Cardiac muscle cell (in vitro differentiated cells and primary cell): ENCODE results near the gene UBE2N. TPM values are rescaled to one million over a fixed set of nuclear protein-coding genes. Genes with fewer than 3 reads are reported as not detected.
"Not testable (repeated sequence)": the region's sequence is repeated elsewhere in the genome, so short reads cannot be mapped to it uniquely, and the experiment has no call there.

Experiments
- DNase-seq, 2 donors: peaks; one replicate each; pipeline versions ENCODE4 v3.0.0 to v3.0.0-alpha.2; 2010 to 2017; ENCODE audit warnings: low read depth in 1 of 2, low spot score in 1 of 2
- H3K27ac ChIP-seq: fragments of 200-600 bp; sonication (generic); 2 replicates; pipeline ENCODE4 v1.5.1; 2016
- H3K27me3 ChIP-seq: fragments of 200-600 bp; sonication (generic); 2 replicates; pipeline ENCODE4 v1.6.0; 2016; ENCODE audit warnings: control low read depth
- H3K36me3 ChIP-seq: fragments of 200-600 bp; sonication (generic); 2 replicates; pipeline ENCODE4 v1.5.1; 2016; ENCODE audit warnings: control low read depth
- H3K4me1 ChIP-seq: fragments of 200-600 bp; sonication (generic); 2 replicates; pipeline ENCODE4 v1.8.1; 2017; ENCODE audit warnings: low read depth, mild to moderate bottlenecking, mixed run types
- H3K4me3 ChIP-seq: fragments of 200-600 bp; sonication (generic); 2 replicates; pipeline ENCODE4 v1.5.1; 2016; ENCODE audit warnings: mild to moderate bottlenecking
- H3K9me3 ChIP-seq: fragments of 200-600 bp; sonication (generic); 2 replicates; pipeline ENCODE4 v1.5.1; 2017; ENCODE audit warnings: low read depth, mild to moderate bottlenecking, control low read depth
- polyA plus RNA-seq: library from polyadenylated mRNA; unstranded; fragments of >200 nt; fragmentation: Nextera tagmentation; extraction: Ambion mirVana; gene quantifications from 2 replicates; pipeline ENCODE4 v1.2.1, GENCODE V29; 2016
- total RNA-seq: library from RNA; depleted of rRNA; stranded (reverse); fragments of >200 nt; gene quantifications from 2 replicates; pipeline ENCODE4 v1.2.3, GENCODE V29; 2016
- TF ChIP-seq, protein P1 (sequence below): IDR thresholded peaks from 2 replicates; pipeline ENCODE4 v1.5.1; 2012; ENCODE audit warnings: low read depth, mild to moderate bottlenecking, low read length

UBE2N gene
- total and polyA plus RNA-seq, 2 experiments from 2014 or later = 17.2 to 168 TPM

DNA sequence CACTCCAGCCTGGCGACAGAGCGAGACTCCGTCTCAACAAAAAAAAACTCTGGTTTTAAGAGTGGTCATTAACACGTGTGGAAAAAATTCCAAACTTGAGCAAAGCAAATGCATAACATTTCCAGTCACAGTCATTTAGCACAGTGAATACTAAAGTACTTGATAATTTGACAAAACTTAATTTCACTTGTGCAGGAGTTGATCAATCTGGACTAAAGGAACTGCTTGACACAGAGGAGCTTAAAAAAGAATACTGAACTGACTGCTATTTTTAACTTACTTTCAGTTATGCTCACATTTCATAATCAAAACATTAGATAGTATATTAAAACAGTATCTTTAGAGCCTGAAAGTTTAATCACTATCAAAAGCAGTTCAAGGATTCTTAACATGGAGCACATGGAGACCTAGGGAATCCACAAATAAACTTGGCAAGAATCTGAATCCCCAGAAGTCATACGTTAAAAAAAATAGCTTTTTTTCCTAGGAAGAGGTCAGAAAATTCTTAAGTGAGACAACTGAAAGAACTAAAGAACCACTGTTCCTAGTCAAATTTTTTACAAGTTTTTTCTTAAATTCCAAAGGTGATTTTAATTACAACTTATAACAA, 7.4 kb downstream of the UBE2N start:
- no peaks in the 10 kb centered on the region for H3K36me3 ChIP-seq
- no peaks in the 10 kb centered on the region for H3K27me3 ChIP-seq
- H3K4me1 ChIP-seq = peaks cover 16% of the 10 kb centered on the region
- H3K4me3 ChIP-seq = no peak overlapping the region
- H3K9me3 ChIP-seq = no peaks in the 10 kb centered on the region
- TF ChIP-seq, protein P1, sequence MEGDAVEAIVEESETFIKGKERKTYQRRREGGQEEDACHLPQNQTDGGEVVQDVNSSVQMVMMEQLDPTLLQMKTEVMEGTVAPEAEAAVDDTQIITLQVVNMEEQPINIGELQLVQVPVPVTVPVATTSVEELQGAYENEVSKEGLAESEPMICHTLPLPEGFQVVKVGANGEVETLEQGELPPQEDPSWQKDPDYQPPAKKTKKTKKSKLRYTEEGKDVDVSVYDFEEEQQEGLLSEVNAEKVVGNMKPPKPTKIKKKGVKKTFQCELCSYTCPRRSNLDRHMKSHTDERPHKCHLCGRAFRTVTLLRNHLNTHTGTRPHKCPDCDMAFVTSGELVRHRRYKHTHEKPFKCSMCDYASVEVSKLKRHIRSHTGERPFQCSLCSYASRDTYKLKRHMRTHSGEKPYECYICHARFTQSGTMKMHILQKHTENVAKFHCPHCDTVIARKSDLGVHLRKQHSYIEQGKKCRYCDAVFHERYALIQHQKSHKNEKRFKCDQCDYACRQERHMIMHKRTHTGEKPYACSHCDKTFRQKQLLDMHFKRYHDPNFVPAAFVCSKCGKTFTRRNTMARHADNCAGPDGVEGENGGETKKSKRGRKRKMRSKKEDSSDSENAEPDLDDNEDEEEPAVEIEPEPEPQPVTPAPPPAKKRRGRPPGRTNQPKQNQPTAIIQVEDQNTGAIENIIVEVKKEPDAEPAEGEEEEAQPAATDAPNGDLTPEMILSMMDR = no peak
- DNase-seq = no peak
- H3K27ac ChIP-seq = peak overlapping the region; percentile 56

GRCh38 chr12:93432031-93432430, 9.7 kb downstream of the UBE2N start:
- not testable (repeated sequence) for DNase-seq, H3K27me3 ChIP-seq, H3K4me3 ChIP-seq, H3K36me3 ChIP-seq, H3K27ac ChIP-seq, H3K9me3 ChIP-seq
- H3K4me1 ChIP-seq = peaks cover 18% of the 10 kb centered on the region

DNA sequence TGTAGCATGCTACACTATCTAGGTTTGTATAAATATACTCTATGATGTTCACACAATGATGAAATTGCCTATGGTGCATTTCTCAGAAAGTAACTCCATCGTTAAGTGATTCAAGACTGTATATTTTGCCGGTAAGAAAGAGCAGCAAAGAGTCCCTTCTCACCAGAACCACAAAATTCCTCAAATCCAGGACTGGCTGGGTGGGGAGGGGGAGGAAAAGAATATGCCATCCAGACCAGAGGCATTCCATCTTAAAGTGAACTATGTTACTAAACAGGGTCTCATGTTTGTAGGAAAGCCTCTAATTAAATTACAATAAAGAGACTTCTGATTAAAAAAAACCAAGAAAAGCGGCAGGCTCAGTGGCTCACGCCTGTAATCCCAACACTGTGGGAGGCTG, 11.5 kb downstream of the UBE2N start:
- Histone ChIP-seq H3K4me3 (no peak overlapping the region), H3K9me3 (no peaks in the 10 kb centered on the region), H3K4me1 (peaks cover 29% of the 10 kb centered on the region), H3K27ac (peak overlapping the region; percentile 58), H3K27me3 (no peaks in the 10 kb centered on the region), H3K36me3 (no peaks in the 10 kb centered on the region)
- DNase-seq = no peak
- TF ChIP-seq, protein P1 = no peak

DNA sequence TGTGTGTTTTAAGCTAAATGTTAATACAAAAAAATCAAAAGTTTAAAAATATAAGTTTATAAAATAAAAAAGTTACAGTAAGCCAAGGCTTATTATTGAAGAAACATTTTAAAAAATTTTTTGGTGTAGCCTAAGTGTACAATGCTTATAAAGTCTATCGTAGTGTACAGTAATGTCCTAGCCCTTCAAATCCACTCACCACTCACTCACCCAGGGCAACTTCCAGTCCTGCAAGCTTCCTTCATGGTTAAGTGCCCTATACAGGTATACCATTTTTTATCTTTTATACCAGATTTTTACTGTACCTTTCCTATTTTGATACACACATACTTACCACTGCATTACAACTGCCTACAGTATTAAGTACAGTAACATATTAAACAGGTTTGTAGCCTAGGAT, 11.9 kb downstream of the UBE2N start:
- Histone ChIP-seq H3K4me1 (peaks cover 32% of the 10 kb centered on the region), H3K9me3 (no peaks in the 10 kb centered on the region), H3K27me3 (no peaks in the 10 kb centered on the region), H3K27ac (peak overlapping the region; percentile 58), H3K36me3 (no peaks in the 10 kb centered on the region), H3K4me3 (no peak overlapping the region)
- DNase-seq = no peak
- TF ChIP-seq, protein P1 = no peak

DNA sequence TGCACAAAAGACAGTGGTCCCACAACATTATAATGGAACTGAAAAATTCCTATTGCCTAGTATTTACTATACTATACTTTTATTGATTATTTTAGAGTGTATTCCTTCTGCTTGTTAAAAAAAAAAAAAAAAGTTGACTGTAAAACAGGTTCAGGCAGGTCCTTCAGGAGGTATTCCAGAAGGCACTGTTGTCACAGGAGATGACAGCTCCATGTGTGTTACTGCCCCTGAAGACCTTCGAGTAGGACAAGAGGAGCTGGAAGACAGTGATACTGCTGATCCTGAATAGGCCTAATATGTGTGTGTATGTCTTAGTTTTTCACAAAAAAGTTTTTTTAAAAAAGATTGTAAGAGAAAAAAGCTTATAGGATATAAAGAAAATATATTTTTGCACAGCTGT, 12.3 kb downstream of the UBE2N start:
- H3K36me3 ChIP-seq = no peaks in the 10 kb centered on the region
- no peak overlapping the region for H3K27ac ChIP-seq
- H3K27me3 ChIP-seq = no peaks in the 10 kb centered on the region
- no peak for DNase-seq
- no peaks in the 10 kb centered on the region for H3K9me3 ChIP-seq
- TF ChIP-seq, protein P1 = no peak
- no peak overlapping the region for H3K4me3 ChIP-seq
- H3K4me1 ChIP-seq = peaks cover 29% of the 10 kb centered on the region

GRCh38 chr12:93427779-93428564, 13.8 kb downstream of the UBE2N start:
- TF ChIP-seq, protein P1 = no peak

More at GRCh38 chr12:93427779-93428564, 13.8 kb downstream of the UBE2N start:
- no peaks in the 10 kb centered on the region for H3K36me3 ChIP-seq
- no peak overlapping the region for H3K4me3 ChIP-seq
- H3K4me1 ChIP-seq = peaks cover 41% of the 10 kb centered on the region
- DNase-seq = peak in 1 of 2 donors; percentile 57
- H3K27me3 ChIP-seq = no peaks in the 10 kb centered on the region
- no peaks in the 10 kb centered on the region for H3K9me3 ChIP-seq
- peak overlapping the region; percentile 33 for H3K27ac ChIP-seq
